RPMI7951 (cell line): Measurements from ENCODE around the gene OTOG. TPM values are rescaled to one million over a fixed set of nuclear protein-coding genes. Genes with fewer than 3 reads are reported as not detected.

Experiments used
- DNase-seq: peaks from one replicate; pipeline ENCODE4 v3.0.0-alpha.2; 2012; ENCODE audit warnings: low read depth
- total RNA-seq: library from RNA; depleted of rRNA; stranded (reverse); fragments of >200 nt; shearing (Covaris generic); gene quantifications from 2 replicates; pipeline ENCODE4 v1.2.3, GENCODE V29; 2014

Gene OTOG
- total RNA-seq, 1 experiment from 2014 or later: not detected

DNA sequence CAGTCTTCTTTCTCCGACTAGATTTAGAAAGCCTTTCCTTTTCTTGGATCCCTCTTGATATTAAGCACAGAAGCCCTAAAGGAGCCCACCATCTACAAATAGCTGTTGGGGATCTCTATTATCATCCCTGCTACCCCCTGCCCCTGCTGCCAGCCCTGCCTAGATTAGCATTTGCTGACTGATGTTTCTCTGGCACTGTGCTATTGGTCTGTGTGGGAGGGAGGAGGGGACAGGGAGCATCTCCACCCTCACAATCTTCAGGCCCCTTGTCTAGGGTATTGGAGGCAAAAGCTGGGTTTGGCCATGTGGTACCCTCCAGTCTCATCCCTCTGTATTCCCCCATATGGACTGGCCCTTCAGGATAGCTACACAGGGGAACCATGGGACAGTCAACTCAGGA is 9.0 kb upstream of the OTOG start:
- no peak for DNase-seq

DNA sequence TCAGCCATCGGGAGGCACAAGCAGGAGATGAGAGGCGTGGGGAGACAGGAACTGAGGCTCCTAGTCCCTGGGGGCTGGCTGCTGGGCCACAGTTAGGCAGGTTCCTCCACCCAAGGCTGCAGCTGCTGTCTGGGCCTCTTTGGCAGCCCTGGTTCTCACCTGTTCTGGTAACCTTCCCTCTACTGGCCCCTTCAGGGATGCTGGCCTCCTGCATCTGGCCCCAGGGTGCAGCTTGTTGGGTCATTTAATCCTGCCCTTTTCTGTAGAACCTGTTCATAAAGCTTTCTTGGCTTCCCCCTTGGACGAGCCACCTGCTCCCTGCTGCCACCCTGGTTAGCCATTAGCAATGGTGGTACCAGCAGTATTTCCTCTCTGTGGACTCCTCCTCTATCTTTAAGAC is 8.3 kb upstream of the OTOG start:
- no peak for DNase-seq

DNA sequence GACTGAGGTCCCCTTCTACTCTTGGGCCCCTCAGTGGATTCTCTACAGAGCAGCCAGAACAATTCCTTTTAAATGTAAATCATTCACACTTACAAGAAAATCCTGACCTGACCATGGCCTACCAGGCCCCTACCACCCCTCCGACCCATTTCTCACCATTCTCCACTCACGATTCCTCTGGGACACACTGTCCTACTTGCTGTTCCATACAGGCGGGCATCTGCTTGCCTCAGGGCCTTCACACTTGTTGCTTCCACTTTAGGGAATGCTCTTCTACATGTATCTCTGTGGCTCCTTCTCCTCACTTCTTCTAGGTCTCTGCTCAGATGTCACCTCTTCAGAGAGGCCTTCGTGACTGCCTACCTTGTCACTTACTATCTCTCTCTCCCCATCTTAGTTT is 6.3 kb upstream of the OTOG start:
- no peak for DNase-seq

DNA sequence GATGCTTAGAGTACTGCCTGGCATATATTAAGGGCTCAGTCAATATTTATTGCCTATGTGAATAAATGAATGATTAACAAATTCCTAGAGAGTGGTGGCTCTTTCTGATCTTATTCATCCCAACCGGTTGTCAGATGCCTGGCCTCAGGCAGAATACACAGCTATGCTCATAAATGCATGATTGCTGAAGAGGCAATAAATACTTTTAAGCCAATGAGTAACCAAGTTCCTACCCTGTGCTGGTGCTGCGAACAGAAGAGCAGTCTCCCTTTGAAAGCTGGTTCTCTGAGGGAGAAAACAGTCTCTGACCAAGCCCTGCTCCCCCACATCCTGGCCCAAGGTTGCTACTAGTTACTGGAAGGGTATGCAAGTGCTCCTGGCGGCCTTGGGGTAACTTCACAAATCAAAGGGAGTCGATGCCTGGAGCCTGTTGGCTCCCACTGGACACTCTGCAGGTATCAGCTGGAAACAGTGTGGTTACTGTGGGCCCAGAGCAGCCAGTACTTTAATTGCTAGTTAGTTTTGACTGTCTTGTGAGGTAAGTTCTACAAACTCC is 5.7 kb upstream of the OTOG start:
- no peak for DNase-seq

DNA sequence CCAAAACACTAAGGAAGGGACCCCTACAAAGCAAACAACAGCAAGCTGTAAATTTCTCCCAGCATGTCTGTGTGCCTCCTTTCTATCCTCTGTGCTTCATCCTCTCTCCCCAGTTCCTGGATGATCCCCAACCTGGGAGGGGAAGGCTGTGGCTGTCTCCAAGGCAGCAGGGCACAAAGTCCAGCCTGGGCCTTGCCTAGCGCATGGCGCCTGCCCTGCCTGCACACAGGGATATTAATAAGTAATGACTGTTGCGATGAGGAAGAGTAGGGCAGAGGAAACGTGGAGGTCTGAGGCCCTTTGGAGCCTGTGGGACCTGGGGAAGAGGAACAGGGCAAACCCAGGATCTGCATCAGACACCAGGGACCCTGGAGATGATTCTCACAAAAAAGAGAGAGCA is 4.8 kb upstream of the OTOG start:
- DNase-seq: no peak

DNA sequence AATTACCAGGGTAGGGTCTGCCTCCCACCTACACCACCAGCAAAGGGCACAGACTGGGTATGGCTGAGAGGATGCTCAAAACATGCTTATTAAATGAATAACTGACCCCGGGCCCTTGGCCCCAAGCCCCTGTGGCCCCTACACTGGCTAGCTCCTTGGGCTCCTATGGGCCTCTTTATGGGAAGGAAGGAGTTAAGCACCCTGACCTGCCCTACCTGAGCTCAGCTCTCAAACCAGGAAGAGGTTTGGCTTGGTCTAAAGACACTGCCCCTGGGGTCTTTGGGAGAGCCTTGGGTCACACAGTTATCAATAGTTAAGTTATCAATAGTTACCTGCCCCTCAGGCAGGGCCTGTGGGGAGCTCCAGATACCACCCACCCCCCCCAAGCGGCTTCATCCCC is 4.0 kb upstream of the OTOG start:
- no peak for DNase-seq

DNA sequence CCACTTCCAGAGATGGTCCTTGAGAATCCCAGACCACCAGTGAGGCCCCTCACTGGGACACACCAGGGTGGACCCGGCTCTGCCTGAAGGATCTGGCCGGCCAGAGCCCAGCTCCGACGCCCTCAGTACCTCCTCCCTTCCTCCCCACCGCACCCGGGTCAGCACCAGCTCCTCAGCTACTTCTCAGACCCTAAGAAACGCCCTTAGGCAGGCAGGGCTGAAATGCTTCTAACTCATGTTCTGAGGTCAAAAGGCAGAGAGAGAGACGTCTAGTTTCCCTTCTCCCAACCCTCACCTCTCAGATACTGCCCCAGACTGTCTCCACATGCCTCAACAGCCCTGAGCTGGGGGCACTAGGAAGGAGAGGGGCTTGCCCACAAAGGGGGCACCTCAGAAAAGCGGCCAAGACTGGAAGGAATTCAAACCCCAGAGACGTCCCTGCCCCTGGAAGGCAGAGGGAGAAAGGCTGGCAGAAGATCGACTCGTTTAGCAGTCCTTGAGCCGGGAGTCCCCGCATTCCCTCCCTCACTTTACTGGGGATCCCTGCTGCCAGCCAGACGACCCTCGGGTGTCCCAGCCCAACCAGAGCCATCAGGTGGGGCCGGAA is 3.4 kb upstream of the OTOG start:
- DNase-seq: no peak

DNA sequence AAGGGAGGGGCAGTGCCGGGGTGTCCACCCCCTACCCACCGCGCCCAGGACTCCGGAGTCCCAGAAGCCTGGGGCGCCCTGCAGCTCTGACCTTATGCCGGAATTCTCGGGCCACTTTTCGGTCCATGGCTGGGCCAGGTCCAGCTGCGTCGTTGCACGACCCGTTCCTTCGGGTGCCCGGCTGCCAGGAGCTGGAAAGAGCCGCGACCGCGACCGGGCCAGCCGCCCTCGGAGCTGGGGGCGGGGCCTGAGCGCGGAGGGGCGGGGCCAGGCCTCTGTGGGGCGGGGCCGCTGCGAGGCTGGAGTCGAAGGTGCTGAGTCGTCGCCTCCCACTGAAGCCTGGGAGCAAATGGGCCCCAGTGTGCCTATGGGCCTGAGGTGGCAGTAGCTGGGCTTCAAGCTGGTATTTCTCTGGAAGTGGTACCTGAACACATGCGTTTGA is 2.9 kb upstream of the OTOG start, which contains the start of gene USH1C:
Gene USH1C (minus strand): TSS at position 236 of the 442 bp plus-strand sequence. CDS start 109 bp downstream, at position 127.
- DNase-seq: no peak

DNA sequence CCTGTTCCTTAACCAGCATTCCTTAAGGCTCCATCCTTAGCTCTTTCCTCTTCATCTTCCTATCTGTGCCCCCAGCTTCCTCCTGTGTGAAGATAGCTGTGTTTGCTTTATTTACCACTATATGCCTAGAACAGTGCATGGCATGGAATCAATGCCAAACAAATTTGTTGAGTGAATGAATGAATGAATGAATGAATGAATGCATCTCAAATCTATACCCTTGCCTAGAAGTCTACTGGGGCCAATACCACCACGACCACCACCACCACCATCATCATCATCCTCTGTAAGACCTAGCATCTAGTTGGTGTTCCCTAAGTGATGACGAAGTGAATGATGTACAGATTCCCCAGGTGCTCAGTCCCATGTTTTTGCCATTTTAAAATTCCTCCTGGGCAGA is 819 bp upstream of the OTOG start:
- DNase-seq: no peak

DNA sequence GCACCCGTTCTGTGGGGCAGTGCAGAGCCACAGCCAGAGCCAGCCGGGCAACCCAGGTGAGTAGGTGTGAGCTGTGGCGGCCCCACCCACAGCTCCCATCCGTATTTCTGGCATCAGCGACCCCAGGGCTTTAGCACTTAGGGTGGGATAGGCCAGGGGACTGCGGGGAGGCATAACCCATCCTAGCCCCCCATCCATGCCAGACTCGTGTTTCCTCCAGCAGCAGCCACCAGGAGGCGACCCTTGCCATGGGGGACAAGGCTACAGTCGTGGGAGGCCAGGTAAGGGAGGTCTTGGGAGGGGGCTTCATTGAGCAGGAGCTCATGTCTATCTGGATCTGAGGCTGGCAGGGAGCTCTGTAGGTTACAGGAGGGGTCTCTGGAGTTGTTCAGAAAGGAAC is 873 bp downstream of the OTOG start:
- no peak for DNase-seq

DNA sequence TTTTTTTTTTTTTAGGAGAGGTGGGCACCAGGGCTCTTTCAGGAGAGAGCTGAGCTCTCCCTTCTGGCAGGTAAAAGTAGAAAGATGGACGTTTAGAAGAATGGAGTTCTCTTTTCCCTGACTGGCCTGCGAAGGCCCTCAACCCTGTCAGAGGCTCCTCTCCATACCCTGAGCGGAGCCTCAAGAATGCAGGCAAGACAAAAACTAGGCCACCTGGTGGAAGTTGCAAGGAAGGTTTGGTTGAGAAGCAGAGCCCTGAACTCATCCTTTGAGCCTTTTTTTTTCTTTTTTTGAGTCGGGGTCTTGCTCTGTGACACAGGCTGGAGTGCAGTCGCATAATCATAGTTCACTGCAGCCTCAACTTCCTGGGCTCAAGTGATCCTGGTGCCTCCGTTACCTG is 1.4 kb downstream of the OTOG start:
- DNase-seq: no peak

DNA sequence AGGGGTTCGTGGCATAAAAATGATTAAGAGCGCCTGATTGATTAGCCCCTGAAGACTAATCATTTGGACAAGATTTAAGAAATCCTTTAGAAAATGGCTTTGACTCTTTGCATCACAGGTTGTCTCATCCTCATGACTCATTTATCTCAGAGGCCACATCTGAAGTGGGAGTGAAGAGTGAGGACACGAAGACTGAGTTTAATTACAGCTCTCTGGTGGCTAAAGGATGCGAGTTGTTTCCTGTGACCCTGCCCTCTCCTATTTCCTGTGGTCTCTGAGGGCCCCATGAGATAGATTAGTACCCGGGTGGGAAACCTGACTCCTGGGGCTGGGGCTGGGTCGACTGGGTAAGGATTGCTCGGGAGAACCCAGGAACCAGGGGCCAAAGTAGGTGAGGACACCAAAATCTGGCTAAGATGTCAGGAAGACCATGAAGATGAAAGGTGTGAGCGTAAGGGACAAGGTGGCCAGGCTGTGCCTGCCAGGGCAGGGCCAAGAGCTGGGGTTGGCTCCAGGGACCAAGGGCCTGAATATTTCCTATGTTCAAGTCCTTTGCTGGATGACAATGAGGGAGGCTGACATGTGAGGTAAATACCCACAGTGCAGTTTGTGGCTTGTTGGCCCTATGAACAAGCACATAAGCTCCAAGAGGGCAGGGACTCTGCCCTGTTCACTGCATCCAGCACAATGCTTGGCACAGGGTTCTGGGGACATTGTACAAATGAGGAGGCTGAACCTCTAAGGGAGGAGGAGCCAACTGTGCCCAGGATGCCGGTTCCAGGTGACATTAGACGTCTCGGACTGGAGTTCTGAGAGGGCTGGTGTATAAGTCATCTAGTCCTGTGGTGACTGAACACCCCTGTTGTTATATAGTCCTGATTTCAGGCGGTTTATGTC is 3.6 kb downstream of the OTOG start:
- DNase-seq: no peak

DNA sequence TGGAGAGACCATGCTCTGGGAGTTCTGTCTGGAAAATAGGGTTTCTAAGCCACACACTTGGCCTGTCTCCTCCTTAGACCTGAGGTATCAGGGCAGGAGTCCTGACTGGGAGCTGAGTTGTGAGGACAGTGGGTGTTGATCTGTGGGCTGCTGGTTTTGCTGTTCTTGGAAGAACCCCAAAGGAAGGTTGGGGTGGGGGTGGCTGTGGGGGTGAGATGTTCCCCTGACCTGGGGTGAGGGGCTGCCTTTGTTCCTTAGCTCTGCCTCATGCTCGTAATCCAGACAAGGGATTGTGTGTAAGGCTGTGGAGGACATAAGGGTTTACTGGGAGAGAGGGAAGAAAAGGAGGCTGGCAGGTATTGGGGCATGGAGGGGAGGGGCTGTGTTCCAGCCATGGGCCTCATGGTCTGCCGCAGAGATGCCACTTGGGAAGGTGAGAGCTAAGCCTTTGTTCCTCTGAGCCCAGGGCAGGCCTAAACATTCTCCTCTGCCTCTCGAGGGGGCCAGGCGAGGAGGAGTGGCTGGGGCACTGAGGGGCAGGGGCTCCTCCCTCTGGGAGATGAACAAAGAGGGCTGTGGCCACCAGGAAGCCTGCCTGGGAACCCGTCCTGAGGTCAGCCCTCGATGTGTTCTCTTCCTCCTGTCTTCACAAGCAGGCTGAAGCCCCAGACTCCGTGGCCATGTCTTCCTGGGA is 4.4 kb downstream of the OTOG start:
- DNase-seq: no peak

DNA sequence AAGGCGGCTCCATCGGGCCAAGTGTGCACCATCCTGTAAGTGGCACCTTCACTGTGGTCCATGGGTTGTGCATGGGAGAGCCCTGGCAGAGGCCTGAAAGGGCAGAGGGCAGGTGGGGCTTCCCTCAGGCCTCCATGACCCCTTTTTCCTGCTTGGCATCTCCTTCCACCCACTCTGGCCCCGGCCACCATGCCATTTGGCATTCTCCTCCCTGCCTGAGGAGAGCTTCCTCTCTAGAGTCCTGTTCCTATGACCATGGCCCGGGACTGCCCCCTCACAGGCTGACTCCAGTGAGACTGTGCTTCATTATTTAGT is 4.9 kb downstream of the OTOG start:
- no peak for DNase-seq

DNA sequence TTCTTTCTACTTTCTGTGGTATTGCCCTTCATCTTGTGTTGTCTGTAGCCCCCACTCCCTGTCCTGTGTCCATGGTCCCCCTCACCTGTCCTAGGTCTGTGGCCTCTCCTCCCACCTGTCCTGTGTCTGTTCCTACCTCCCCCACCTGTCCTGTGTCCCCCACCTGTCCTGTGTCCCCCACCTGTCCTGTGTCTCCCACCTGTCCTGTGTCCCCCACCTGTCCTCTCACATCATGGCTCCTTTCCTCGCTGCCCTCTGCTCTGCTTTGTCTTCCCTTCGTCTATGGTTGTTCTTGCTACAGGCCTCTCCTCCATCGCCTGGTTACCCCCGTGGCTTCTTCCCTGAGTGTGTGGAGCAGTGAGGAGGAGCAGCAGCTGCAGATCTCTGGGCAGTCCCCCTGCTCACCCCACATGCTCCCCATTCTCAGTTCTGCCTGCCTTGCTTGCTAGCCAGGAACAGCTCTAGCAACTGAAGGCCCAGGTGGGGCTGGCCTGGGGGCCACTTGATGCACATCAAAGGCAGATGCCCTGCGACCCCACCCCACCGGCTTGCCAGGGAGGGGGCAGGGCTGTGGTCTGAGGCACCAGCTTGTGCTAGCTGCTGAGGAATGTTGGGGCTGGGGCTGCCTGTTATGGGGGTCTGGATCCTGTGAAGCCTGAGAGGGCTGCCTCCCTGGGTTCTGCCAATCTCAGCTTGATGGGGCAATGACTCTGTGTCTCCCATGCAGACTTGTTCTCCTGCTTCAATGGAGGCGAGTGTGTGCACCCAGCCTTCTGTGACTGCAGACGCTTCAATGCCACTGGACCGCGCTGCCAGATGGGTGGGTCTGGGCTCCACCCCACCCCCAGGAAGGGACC is 5.6 kb downstream of the OTOG start:
- no peak for DNase-seq

DNA sequence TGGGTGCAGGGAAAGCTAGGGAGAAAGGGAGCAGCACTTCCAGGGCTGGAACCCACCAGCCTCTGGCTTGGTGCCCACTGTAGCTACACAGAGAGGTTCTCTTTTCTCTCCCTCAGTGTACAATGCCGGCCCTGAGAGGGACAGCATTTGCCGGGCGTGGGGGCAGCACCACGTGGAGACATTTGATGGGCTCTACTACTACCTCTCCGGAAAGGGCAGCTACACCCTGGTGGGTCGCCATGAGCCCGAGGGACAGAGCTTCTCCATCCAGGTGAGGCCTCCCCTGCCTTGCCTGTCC is 6.1 kb downstream of the OTOG start:
- DNase-seq: no peak

DNA sequence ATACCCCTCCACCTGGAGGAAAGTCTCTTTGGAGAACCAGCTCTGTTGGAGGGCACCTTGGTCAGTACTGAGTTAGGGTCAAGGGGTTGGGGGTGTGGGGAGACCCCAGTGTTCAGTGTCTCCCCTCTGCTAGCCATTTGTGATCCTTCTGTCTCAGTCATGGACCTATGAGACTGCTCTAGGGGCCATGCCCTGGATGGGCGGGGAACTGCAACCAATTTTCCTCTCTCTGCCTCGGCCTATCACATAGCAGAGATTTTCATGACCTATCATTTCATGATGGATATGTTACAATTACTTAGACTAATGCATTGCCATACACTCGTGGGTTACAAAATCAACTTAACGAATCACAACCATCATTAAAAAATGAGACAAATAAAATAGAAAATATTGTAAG is 7.4 kb downstream of the OTOG start:
- no peak for DNase-seq

DNA sequence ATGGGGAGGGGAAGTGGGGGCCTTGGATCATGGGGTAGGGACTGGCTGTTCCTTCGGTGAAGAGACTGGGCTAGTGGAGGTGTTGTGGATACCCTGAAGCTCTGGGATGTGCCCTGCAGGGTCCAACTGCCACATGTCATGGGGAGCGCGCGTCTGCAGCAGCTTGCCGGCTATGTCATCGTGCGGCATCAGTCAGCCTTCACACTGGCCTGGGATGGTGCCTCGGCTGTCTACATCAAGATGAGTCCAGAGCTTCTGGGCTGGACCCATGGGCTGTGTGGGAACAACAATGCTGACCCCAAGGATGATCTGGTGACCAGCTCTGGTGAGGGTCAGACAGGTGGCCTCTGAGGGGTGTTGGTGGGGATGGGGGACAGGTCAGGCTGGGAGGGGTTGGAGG is 9.9 kb downstream of the OTOG start:
- no peak for DNase-seq

DNA sequence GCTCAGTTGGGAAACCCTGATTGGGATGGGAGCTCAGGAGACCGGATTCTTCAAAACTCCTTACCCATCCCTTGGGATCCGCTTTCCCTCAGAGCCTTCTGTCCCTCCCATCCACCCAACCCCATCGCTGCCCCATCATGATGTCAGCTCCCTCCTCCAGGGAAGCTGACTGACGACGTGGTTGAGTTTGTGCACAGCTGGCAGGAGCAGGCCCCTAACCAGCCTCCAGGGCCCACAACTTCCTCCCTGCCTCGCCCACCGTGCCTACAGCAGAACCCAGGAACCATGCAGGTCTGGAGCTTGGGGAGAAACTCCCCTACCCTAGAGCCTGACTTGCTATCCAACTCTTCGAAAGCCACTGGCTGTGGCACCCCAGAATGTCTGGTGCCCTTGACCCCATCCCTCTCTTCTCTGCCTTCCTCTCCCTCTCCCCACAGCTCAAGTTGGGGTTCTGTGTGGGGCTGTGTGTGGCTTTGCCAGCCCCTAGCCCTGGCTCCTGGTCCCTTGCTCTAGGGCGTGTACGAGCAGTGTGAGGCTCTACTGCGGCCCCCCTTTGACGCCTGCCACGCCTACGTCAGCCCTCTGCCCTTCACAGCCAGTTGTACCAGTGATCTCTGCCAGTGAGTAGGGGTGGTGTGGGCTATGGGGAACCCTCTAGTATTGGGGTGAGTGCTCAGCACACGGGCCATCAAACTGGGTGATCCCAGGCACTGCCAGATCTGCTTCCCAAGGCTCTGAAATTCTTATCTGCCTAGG is 11.1 kb downstream of the OTOG start:
- DNase-seq: no peak

DNA sequence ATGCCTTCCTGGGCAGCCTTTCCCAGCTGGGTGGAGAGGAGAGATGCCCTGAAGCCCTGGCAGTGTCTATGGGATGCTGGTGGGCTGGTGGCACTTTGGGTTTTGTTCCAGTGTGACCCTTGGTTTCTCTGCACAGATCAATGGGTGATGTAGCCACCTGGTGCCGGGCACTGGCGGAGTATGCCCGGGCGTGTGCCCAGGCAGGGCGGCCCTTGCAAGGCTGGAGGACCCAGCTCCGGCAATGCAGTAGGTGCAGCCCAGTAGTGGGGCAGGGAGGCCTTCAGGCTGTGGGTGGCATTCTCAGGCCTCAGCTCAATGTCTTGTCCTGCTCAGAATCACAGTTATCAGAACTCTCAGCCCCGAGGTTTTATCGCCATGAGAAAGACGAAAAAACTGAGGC is 11.9 kb downstream of the OTOG start:
- no peak for DNase-seq
